ENCODE data around the gene MSLN. TPM values are rescaled to one million over a fixed set of nuclear protein-coding genes. Genes with fewer than 3 reads are reported as not detected.

Gene MSLN
- polyA plus RNA-seq, 1 donor (not counting 4 experiments of a cell fraction or from before 2014, with no cell fraction given) = 8.5 TPM

DNA sequence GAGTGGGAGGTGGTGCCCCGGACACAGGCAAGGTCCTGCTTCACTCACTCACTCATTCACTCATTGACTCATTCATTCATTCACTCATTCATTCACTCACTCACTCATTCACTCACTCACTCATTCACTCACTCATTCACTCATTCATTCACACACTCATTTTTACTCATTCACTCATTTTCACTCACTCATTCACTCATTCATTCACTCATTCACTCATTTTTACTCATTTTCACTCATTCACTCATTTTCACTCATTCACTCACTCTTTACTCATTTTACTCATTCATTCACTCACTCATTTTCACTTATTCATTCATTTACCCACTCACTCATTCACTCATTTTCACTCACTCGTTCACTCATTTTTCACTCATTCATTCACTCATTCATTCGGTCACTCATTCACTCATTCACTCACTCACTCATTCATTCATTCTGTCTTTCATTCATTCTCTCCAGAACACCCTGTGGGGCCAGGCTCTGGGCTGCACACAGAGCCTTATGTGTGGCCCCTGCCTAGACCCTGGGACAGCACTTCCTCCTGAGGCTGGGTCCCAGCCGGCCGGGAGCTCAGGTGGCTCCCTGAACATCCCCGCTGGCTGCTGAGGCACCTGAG lies 18.5 kb downstream of the MSLN start:
- Histone ChIP-seq H4K20me1 (ENCODE audit: control insufficient read depth, extremely low read depth, insufficient read depth, low read length) (no peaks in the 10 kb centered on the region), H3K79me2 (ENCODE audit: control insufficient read depth, insufficient read depth, low read length) (no peaks in the 10 kb centered on the region), H3K27me3 (ENCODE audit: control insufficient read depth, extremely low read depth, insufficient read depth, low read length) (peaks cover 15% of the 10 kb centered on the region), H3K36me3 (ENCODE audit: control insufficient read depth in 2 of 2, extremely low read depth in 1 of 2, insufficient read depth in 2 of 2, low read length in 2 of 2) (no peaks in the 10 kb centered on the region), H3K4me2 (ENCODE audit: control insufficient read depth, extremely low read depth, insufficient read depth, low read depth, low read length) (no peak overlapping the region), H3K9ac (ENCODE audit: control insufficient read depth, extremely low read depth, insufficient read depth, low read length) (no peak overlapping the region), H3K4me3 (ENCODE audit: control insufficient read depth in 2 of 3, extremely low read depth in 1 of 3, insufficient read depth in 2 of 3, low read depth in 1 of 3, low read length in 3 of 3) (no peak overlapping the region), H3K9me3 (ENCODE audit: control insufficient read depth, low read depth, low read length) (no peaks in the 10 kb centered on the region), H3K9me1 (ENCODE audit: control insufficient read depth, extremely low read depth, insufficient read depth, low read length) (no peaks in the 10 kb centered on the region), H3K27ac (ENCODE audit: control insufficient read depth, insufficient read depth, low read length) (no peak overlapping the region), H3K4me1 (ENCODE audit: control insufficient read depth, extremely low read depth, insufficient read depth, low read length) (peaks cover 23% of the 10 kb centered on the region), H2AFZ (ENCODE audit: control insufficient read depth, low read length) (no peak overlapping the region)
- FAIRE-seq = no peak
- dilution Hi-C loops (cut with MboI; ENCODE audit: extremely low pct_ligation_motif_present, low sequenced_read_pairs) = no loop called here
- DNase-seq (ENCODE audit: low read depth, low spot score) = no peak
- TF ChIP-seq CTCF (optimal IDR thresholded peaks at IDR 0.05 in 1 of 3, IDR thresholded peaks at IDR 0.05 in 1 of 3, conservative IDR thresholded peaks at IDR 0.05 in 1 of 3; ENCODE audit: extremely low read depth in 1 of 3, insufficient read depth in 2 of 3, low read length in 3 of 3) (no peak), EZH2 (IDR thresholded peaks at IDR 0.05; ENCODE audit: low read length) (no peak)

GRCh38 chr16:779561-779960 lies 19.0 kb downstream of the MSLN start:
- dilution Hi-C loops (cut with MboI; ENCODE audit: extremely low pct_ligation_motif_present, low sequenced_read_pairs) = no loop called here
- H3K27me3 ChIP-seq (ENCODE audit: control insufficient read depth, extremely low read depth, insufficient read depth, low read length) = peaks cover 15% of the 10 kb centered on the region

More at GRCh38 chr16:779561-779960, 19.0 kb downstream of the MSLN start:
- Histone ChIP-seq H3K4me2 (ENCODE audit: control insufficient read depth, extremely low read depth, insufficient read depth, low read depth, low read length) (no peak overlapping the region), H3K9ac (ENCODE audit: control insufficient read depth, extremely low read depth, insufficient read depth, low read length) (no peak overlapping the region), H3K27ac (ENCODE audit: control insufficient read depth, insufficient read depth, low read length) (no peak overlapping the region), H3K4me3 (ENCODE audit: control insufficient read depth in 2 of 3, extremely low read depth in 1 of 3, insufficient read depth in 2 of 3, low read depth in 1 of 3, low read length in 3 of 3) (no peak overlapping the region), H3K36me3 (ENCODE audit: control insufficient read depth in 2 of 2, extremely low read depth in 1 of 2, insufficient read depth in 2 of 2, low read length in 2 of 2) (no peaks in the 10 kb centered on the region), H3K9me1 (ENCODE audit: control insufficient read depth, extremely low read depth, insufficient read depth, low read length) (no peaks in the 10 kb centered on the region), H3K4me1 (ENCODE audit: control insufficient read depth, extremely low read depth, insufficient read depth, low read length) (peaks cover 23% of the 10 kb centered on the region), H4K20me1 (ENCODE audit: control insufficient read depth, extremely low read depth, insufficient read depth, low read length) (peaks cover 2% of the 10 kb centered on the region), H3K79me2 (ENCODE audit: control insufficient read depth, insufficient read depth, low read length) (no peaks in the 10 kb centered on the region), H3K9me3 (ENCODE audit: control insufficient read depth, low read depth, low read length) (no peaks in the 10 kb centered on the region), H2AFZ (ENCODE audit: control insufficient read depth, low read length) (no peak overlapping the region)
- no peak for FAIRE-seq
- TF ChIP-seq EZH2 (IDR thresholded peaks at IDR 0.05; ENCODE audit: low read length) (no peak), CTCF (optimal IDR thresholded peaks at IDR 0.05 in 1 of 3, IDR thresholded peaks at IDR 0.05 in 1 of 3, conservative IDR thresholded peaks at IDR 0.05 in 1 of 3; ENCODE audit: extremely low read depth in 1 of 3, insufficient read depth in 2 of 3, low read length in 3 of 3) (no peak)
- DNase-seq (ENCODE audit: low read depth, low spot score) = no peak
